ENCODE measurements around the gene PHF2. TPM values are rescaled to one million over a fixed set of nuclear protein-coding genes. Genes with fewer than 3 reads are reported as not detected.

PHF2 gene
- total and polyA plus RNA-seq, 2 of the 4 experiments (the other 2 are of a cell fraction), result 5.9 to 9.5 TPM

GRCh38 chr9:93659044-93659836 lies 82.9 kb downstream of the PHF2 start:
- Histone ChIP-seq H4K5ac (ENCODE audit: low read depth, low read length) (no peak overlapping the region), H3K23ac (ENCODE audit: low read depth, low read length) (no peak overlapping the region), H3K4me2 (ENCODE audit: low read depth, low read length) (no peak overlapping the region), H3K4ac (ENCODE audit: low read depth, low read length) (no peak overlapping the region), H2BK120ac (ENCODE audit: low read depth, low read length) (no peak overlapping the region), H3K27ac (ENCODE audit: insufficient read depth, low read length) (no peak overlapping the region), H3K79me1 (ENCODE audit: low read depth in 1 of 2, low read length in 2 of 2) (no peaks in the 10 kb centered on the region; a peak in 1 of 4 replicates), H3K14ac (replicated peaks; ENCODE audit: low read depth, low read length) (no peak overlapping the region), H2BK15ac (ENCODE audit: low read depth, low read length) (no peak overlapping the region), H3K9me3 (ENCODE audit: control insufficient read depth, insufficient read depth, low read length) (no peaks in the 10 kb centered on the region), H3K4me1 (ENCODE audit: control insufficient read depth, insufficient read depth, low read length) (no peaks in the 10 kb centered on the region), H3K18ac (ENCODE audit: low read depth, low read length) (no peak overlapping the region), H2AK9ac (replicated peaks; ENCODE audit: low read depth, low read length, poor library complexity) (no peak overlapping the region), H3K56ac (ENCODE audit: extremely low read depth, insufficient read depth, low read length) (no peak overlapping the region), H4K8ac (ENCODE audit: low read depth in 2 of 2, low read length in 2 of 2) (no peak overlapping the region), H3K9me1 (ENCODE audit: insufficient read depth, low read length) (peaks cover 4% of the 10 kb centered on the region; the same call in 1 of the 2 replicates), H3K9ac (ENCODE audit: low read depth, low read length) (no peak overlapping the region), H3K27me3 (ENCODE audit: control insufficient read depth, insufficient read depth, low read length) (no peaks in the 10 kb centered on the region), H3K36me3 (ENCODE audit: control insufficient read depth, insufficient read depth, low read length) (peaks cover 50% of the 10 kb centered on the region), H3K4me3 (ENCODE audit: insufficient read depth, low read depth, low read length) (no peak overlapping the region), H4K20me1 (ENCODE audit: insufficient read depth, low read length) (no peaks in the 10 kb centered on the region; the same call in 1 of the 2 replicates), H2AK5ac (ENCODE audit: low read depth, low read length) (no peak overlapping the region), H2AFZ (replicated peaks; ENCODE audit: low read length, poor library complexity) (no peak overlapping the region), H2BK20ac (ENCODE audit: low read depth, low read length) (no peak overlapping the region), H4K91ac (ENCODE audit: insufficient read depth, low read depth, low read length) (no peak overlapping the region), H2BK5ac (ENCODE audit: low read depth, low read length, poor library complexity, severe bottlenecking) (no peak overlapping the region)
- ChIA-PET CTCF (no interaction called here), POLR2A (ENCODE audit: unreplicated experiment) (no interaction called here)
- no TSS peak for BruUV-seq (replicated peaks)
- WGBS, 2 experiments (ENCODE audit: extremely low coverage in 2 of 2, insufficient read length in 1 of 2), result 100% methylated on average over 1 of the region's 12 CpGs; no CpG with 5 or more reads in 1 of the 2 experiments
- no peak for ATAC-seq (ENCODE audit: low read depth)
- TF ChIP-seq MXI1 (IDR thresholded peaks at IDR 0.05; ENCODE audit: borderline replicate concordance, low read depth, low read length) (no peak), POLR2A (IDR thresholded peaks at IDR 0.05; ENCODE audit: low read depth, low read length) (no peak), SMC3 (IDR thresholded peaks at IDR 0.05; ENCODE audit: low read depth, low read length) (no peak), NFE2L2 (IDR thresholded peaks at IDR 0.05; ENCODE audit: low read depth, low read length) (no peak), FOS (IDR thresholded peaks at IDR 0.05; ENCODE audit: low read depth, low read length) (no peak), RFX5 (IDR thresholded peaks at IDR 0.05; ENCODE audit: low read depth, low read length) (no peak), MAFK (IDR thresholded peaks at IDR 0.05; ENCODE audit: low read depth, low read length) (no peak), USF2 (IDR thresholded peaks at IDR 0.05; ENCODE audit: low read depth, low read length) (no peak)
- no peak for DNase-seq
- dilution Hi-C loops (cut with HindIII; ENCODE audit: low sequenced_read_pairs, unreplicated experiment), result no loop called here
- in situ Hi-C loops (cut with MboI; ENCODE audit: low sequenced_read_pairs), result no loop called here
- intact Hi-C loops (cut with micrococcal nuclease), result no loop called here
